ENCODE measurements around the gene LDLRAD4.

LDLRAD4 gene

DNA sequence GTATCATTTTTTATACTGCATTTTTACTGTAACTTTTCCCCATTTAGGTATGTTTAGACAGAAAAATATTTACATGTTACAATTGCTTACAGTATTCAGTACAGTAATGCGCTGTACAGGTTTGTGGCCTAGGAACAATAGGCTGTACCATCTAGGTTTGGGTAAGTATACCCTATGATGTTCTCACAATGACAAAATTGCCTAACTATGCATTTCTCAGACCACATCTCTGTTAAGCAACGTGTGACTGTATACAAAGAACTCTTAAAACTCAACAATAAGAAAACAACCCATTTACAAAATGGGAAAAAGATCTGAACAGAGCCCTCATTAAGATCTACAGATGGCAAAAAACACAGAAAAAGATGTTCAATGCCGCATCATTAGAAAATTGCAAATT lies 478.4 kb downstream of the LDLRAD4 start:
- no peak for DNase-seq (ENCODE audit: low spot score)
- TF ChIP-seq, protein P1, sequence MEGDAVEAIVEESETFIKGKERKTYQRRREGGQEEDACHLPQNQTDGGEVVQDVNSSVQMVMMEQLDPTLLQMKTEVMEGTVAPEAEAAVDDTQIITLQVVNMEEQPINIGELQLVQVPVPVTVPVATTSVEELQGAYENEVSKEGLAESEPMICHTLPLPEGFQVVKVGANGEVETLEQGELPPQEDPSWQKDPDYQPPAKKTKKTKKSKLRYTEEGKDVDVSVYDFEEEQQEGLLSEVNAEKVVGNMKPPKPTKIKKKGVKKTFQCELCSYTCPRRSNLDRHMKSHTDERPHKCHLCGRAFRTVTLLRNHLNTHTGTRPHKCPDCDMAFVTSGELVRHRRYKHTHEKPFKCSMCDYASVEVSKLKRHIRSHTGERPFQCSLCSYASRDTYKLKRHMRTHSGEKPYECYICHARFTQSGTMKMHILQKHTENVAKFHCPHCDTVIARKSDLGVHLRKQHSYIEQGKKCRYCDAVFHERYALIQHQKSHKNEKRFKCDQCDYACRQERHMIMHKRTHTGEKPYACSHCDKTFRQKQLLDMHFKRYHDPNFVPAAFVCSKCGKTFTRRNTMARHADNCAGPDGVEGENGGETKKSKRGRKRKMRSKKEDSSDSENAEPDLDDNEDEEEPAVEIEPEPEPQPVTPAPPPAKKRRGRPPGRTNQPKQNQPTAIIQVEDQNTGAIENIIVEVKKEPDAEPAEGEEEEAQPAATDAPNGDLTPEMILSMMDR (IDR thresholded peaks at IDR 0.05; ENCODE audit: borderline replicate concordance, control extremely low read depth, extremely low read depth, insufficient read depth, missing control alignments): no peak
- in situ Hi-C loops (cut with MboI; ENCODE audit: low sequenced_read_pairs, unreplicated experiment): no loop called here

DNA sequence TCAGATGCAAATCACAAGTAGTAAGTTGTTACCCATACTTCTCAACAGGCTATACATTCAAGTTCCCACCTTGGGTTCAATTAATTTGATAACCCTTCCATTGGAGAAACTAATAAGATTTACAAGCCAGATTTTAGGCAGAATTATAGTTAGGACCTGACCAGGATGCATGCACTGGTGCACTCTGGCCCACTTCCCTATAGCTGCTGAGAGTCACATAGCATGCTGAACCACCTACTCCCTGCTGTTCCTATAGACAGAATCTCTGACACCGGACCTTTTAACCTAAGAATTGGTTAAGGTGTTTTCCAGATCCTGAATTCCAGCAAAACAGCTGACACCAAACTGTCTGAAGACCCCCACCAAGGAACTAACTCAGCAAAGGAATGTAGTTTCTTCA lies 481.6 kb downstream of the LDLRAD4 start:
- in situ Hi-C loops (cut with MboI; ENCODE audit: low sequenced_read_pairs, unreplicated experiment): no loop called here
- TF ChIP-seq, protein P1 (IDR thresholded peaks at IDR 0.05; ENCODE audit: borderline replicate concordance, control extremely low read depth, extremely low read depth, insufficient read depth, missing control alignments): no peak
- DNase-seq (ENCODE audit: low spot score): no peak

Measured in GM13976 (cell line).